Measurements from ENCODE around the gene GMDS. TPM values are rescaled to one million over a fixed set of nuclear protein-coding genes. Genes with fewer than 3 reads are reported as not detected.
"Not testable (repeated sequence)": the region's sequence is repeated elsewhere in the genome, so short reads cannot be mapped to it uniquely, and the experiment has no call there.

The GMDS gene
- total RNA-seq, 4 donors from 2014 or later, result 3.4 to 7.2 (median 4.6) TPM

DNA sequence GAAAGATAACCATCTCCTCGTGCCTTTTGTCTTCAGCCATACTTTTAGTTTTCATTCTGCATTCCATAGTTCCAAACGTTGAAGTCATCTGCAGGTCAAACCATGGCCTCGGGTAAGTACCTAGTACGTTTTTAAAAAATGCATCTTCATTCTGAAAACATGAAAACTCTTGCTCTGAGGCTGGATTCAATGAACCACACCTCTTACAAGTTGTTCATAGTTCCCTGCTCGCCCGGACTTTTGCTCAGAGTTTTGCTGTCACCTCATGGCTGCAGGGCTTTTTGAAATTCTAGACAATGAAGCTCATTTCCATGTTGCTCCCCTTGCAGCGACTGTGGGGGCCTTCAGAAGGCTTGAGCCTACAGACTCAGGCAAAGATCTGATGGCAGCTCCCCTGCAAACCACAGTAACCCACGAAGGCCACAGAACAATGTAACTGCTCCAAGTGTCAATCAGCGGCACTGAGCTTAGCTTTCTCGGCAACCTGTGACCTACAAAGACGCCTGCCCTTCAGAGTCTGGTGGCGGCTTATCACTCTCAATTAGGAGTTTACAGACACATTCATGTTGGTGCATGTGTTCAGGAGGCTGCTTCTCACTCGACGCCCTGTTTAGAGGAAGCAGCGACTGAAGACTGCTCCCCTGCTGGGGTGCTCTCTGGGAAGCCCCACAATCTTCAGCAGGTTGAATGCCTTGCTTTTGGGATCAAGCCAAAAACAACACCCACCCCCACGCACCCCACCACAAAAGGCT is 574.5 kb downstream of the GMDS start:
- ATAC-seq (no peak), DNase-seq (no peak)
- Histone ChIP-seq H3K27ac (no peak overlapping the region), H3K4me1 (no peaks in the 10 kb centered on the region), H3K27me3 (no peaks in the 10 kb centered on the region), H3K4me3 (no peak overlapping the region), H3K9me3 (no peaks in the 10 kb centered on the region), H3K36me3 (no peaks in the 10 kb centered on the region)
- intact Hi-C loops (cut with DNase I; ENCODE audit: low total_unique reads) (no loop called here), in situ Hi-C loops (cut with MboI; ENCODE audit: low sequenced_read_pairs in 4 of 4) (no loop called here)
- TF ChIP-seq POLR2A (IDR thresholded peaks at IDR 0.05), result no peak
- TF ChIP-seq, protein P1, sequence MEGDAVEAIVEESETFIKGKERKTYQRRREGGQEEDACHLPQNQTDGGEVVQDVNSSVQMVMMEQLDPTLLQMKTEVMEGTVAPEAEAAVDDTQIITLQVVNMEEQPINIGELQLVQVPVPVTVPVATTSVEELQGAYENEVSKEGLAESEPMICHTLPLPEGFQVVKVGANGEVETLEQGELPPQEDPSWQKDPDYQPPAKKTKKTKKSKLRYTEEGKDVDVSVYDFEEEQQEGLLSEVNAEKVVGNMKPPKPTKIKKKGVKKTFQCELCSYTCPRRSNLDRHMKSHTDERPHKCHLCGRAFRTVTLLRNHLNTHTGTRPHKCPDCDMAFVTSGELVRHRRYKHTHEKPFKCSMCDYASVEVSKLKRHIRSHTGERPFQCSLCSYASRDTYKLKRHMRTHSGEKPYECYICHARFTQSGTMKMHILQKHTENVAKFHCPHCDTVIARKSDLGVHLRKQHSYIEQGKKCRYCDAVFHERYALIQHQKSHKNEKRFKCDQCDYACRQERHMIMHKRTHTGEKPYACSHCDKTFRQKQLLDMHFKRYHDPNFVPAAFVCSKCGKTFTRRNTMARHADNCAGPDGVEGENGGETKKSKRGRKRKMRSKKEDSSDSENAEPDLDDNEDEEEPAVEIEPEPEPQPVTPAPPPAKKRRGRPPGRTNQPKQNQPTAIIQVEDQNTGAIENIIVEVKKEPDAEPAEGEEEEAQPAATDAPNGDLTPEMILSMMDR (IDR thresholded peaks at IDR 0.05 in 4 of 5, conservative IDR thresholded peaks at IDR 0.05 in 1 of 5), result no peak

GRCh38 chr6:1669996-1670395 is 575.4 kb downstream of the GMDS start:
- no peaks in the 10 kb centered on the region for H3K27me3 ChIP-seq
- TF ChIP-seq, protein P1 (IDR thresholded peaks at IDR 0.05 in 4 of 5, conservative IDR thresholded peaks at IDR 0.05 in 1 of 5), result no peak
- no peak for TF ChIP-seq POLR2A (IDR thresholded peaks at IDR 0.05)
- in situ Hi-C loops (cut with MboI; ENCODE audit: low sequenced_read_pairs in 4 of 4), result no loop called here
- no peak overlapping the region for H3K4me3 ChIP-seq
- H3K36me3 ChIP-seq, result no peaks in the 10 kb centered on the region
- DNase-seq (no peak), ATAC-seq (no peak)
- no peak overlapping the region for H3K27ac ChIP-seq
- H3K9me3 ChIP-seq, result no peaks in the 10 kb centered on the region
- intact Hi-C loops (cut with DNase I; ENCODE audit: low total_unique reads), result no loop called here
- no peaks in the 10 kb centered on the region for H3K4me1 ChIP-seq

GRCh38 chr6:1668456-1668855 is 576.9 kb downstream of the GMDS start:
- in situ Hi-C loops (cut with MboI; ENCODE audit: low sequenced_read_pairs in 4 of 4); H3K9me3 ChIP-seq; H3K4me3 ChIP-seq; H3K4me1 ChIP-seq; DNase-seq; intact Hi-C loops (cut with DNase I; ENCODE audit: low total_unique reads); H3K27me3 ChIP-seq; ATAC-seq; H3K36me3 ChIP-seq; H3K27ac ChIP-seq: not testable (repeated sequence)

DNA sequence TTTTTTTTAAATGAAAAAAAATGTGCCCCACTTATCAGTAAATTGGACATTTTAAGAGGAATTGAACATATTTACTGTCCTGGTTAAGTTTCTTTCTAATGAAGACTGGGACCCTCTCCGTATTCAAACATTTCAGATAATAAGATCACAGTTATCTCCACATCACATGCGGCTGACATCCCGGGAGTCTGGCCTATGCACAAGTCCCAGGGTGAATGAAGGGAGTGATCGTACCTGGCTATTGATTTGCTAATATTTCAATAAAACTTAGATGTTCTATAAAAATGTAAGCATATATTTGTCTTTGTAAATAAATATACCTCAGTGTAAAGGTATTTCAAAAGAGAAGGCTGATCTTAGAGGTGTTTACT is 577.6 kb downstream of the GMDS start:
- intact Hi-C loops (cut with DNase I; ENCODE audit: low total_unique reads) (no loop called here), in situ Hi-C loops (cut with MboI; ENCODE audit: low sequenced_read_pairs in 4 of 4) (no loop called here)
- Histone ChIP-seq H3K27me3 (no peaks in the 10 kb centered on the region), H3K36me3 (no peaks in the 10 kb centered on the region), H3K9me3 (no peaks in the 10 kb centered on the region), H3K4me1 (no peaks in the 10 kb centered on the region), H3K27ac (no peak overlapping the region), H3K4me3 (no peak overlapping the region)
- no peak for TF ChIP-seq POLR2A (IDR thresholded peaks at IDR 0.05)
- TF ChIP-seq, protein P1 (IDR thresholded peaks at IDR 0.05 in 4 of 5, conservative IDR thresholded peaks at IDR 0.05 in 1 of 5), result no peak
- DNase-seq, result no peak
- ATAC-seq, result no peak

DNA sequence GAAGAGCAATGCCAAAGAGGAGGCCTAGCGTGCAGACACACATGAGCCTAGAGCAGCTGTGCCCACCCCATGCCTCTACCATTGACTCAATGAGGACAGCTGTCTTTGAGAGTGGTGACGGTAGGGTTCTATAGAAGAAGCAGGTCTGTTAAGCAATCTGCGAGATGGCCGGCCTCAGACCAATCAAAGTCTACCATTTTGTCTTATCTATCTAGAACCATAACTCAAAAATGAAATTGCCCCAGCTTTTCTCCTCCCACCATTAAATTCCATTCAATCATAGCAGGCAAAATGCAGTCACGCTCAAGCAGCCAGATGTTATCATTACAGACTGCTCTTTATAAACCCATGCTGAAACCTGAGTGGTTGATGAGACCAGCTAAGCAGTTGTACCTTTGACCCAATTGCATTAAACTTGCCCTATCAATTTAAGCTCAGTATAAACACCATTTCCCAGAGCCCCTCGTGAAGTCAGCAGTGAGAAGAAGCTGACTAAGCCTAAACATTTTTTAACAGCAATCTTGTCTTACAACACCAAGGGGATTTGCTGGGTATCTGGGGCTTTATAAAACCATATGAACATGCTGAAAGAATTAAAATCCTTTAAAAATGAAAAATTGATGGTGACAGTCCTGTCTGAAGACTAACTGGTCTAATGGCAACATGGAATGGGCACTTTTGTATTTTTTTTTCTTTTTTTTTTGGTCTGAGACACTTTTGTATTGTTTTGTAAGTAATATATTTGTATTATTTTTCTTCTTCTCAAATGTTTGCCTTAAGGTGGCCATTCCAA is 578.2 kb downstream of the GMDS start:
- Histone ChIP-seq H3K9me3 (no peaks in the 10 kb centered on the region), H3K27me3 (no peaks in the 10 kb centered on the region), H3K27ac (no peak overlapping the region), H3K36me3 (no peaks in the 10 kb centered on the region), H3K4me1 (no peaks in the 10 kb centered on the region), H3K4me3 (no peak overlapping the region)
- in situ Hi-C loops (cut with MboI; ENCODE audit: low sequenced_read_pairs in 4 of 4) (no loop called here), intact Hi-C loops (cut with DNase I; ENCODE audit: low total_unique reads) (no loop called here)
- DNase-seq (no peak), ATAC-seq (no peak)
- TF ChIP-seq POLR2A (IDR thresholded peaks at IDR 0.05), result no peak

Measured in gastrocnemius medialis (tissue), 4 donors.